Testis (tissue), 2 donors: ENCODE results near the gene HLX.

Source experiments
- POLR2A ChIP-seq: fragments of 450-650 bp; IDR thresholded peaks from one replicate; pipeline ENCODE4 v1.6.1; 2017; ENCODE audit warnings: antibody characterized with exemption, mild to moderate bottlenecking, moderate library complexity
- TF ChIP-seq, protein P1 (sequence below), 3 experiments: fragments of 450-650 bp in 2 of 3; fragments of 200-600 bp in 1 of 3; sonication (generic) in 1 of 3; IDR thresholded peaks; one replicate each; pipeline ENCODE4 v1.5.1; 2016 to 2019; ENCODE audit warnings: antibody characterized with exemption in 3 of 3, mild to moderate bottlenecking in 2 of 3, moderate library complexity in 1 of 3

DNA sequence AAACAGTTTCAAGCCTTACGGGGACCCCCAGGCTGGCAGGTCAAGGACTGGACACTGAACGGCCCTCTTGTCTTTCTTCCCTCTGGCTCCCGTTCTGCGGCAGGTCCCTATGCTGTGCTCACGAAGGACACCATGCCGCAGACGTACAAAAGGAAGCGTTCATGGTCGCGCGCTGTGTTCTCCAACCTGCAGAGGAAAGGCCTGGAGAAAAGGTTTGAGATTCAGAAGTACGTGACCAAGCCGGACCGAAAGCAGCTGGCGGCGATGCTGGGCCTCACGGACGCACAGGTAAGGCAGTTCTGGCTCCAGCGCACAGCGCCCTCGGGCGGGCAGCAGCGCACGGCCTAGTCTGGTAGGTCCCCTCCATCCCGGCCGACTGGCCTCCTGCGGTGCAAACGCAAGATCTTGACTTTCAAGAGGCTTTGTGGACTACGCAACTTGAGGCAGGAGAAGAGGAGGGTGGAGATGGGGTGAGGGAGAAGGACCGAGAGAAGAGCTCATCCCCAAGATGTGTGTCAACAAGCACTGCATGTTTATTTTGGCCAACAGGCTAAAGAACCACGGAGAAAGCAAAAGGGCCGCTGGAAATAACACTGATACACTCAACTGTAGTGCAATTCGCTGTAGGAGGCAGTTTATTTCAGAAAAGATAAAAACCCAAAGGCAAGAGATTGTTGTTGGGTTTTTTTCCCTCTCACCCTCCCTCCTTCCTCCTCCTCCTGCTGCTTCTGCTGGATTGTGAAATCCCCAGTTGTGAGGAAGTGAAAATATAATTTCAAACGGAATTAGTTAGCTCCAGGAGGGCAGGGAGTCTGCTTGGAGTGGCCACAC lies 3.0 kb downstream of the HLX start:
- TF ChIP-seq, protein P1, sequence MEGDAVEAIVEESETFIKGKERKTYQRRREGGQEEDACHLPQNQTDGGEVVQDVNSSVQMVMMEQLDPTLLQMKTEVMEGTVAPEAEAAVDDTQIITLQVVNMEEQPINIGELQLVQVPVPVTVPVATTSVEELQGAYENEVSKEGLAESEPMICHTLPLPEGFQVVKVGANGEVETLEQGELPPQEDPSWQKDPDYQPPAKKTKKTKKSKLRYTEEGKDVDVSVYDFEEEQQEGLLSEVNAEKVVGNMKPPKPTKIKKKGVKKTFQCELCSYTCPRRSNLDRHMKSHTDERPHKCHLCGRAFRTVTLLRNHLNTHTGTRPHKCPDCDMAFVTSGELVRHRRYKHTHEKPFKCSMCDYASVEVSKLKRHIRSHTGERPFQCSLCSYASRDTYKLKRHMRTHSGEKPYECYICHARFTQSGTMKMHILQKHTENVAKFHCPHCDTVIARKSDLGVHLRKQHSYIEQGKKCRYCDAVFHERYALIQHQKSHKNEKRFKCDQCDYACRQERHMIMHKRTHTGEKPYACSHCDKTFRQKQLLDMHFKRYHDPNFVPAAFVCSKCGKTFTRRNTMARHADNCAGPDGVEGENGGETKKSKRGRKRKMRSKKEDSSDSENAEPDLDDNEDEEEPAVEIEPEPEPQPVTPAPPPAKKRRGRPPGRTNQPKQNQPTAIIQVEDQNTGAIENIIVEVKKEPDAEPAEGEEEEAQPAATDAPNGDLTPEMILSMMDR (IDR thresholded peaks at IDR 0.05), result no peak
- TF ChIP-seq POLR2A, result no peak
